ENCODE measurements around the gene PNPLA5. TPM values are rescaled to one million over a fixed set of nuclear protein-coding genes. Genes with fewer than 3 reads are reported as not detected.

PNPLA5 gene
- total RNA-seq, 2 experiments from 2014 or later = 0.15 TPM; not detected in 1

GRCh38 chr22:43829904-43830851 is 61.6 kb downstream of the PNPLA5 start:
- DNase-seq (ENCODE audit: low spot score) = no peak
- H3K27ac ChIP-seq (ENCODE audit: low read depth, low read length, poor library complexity, severe bottlenecking) = no peak overlapping the region
- no peak overlapping the region for H3K4me3 ChIP-seq (ENCODE audit: low read depth, low read length, poor library complexity, severe bottlenecking)
- no peaks in the 10 kb centered on the region for H4K20me1 ChIP-seq (ENCODE audit: insufficient read depth, low read length)
- no peaks in the 10 kb centered on the region for H3K79me2 ChIP-seq (ENCODE audit: insufficient read depth, low read depth, low read length)
- H2AFZ ChIP-seq (ENCODE audit: low read length) = no peak overlapping the region
- H3K4me1 ChIP-seq (ENCODE audit: insufficient read depth, low read length, poor library complexity, severe bottlenecking) = no peaks in the 10 kb centered on the region
- no peaks in the 10 kb centered on the region for H3K9me2 ChIP-seq (ENCODE audit: insufficient read depth, low read length)
- H3K4me2 ChIP-seq (ENCODE audit: low read length) = no peak overlapping the region
- no peaks in the 10 kb centered on the region for H3K9me3 ChIP-seq (ENCODE audit: low read length)
- BruUV-seq (replicated peaks) = no TSS peak
- ChIA-PET CTCF (ENCODE audit: unreplicated experiment) (no interaction called here), POLR2A (interaction anchor here (0.7 kb wide), 1 partner anchor 322 kb away, joined by 3 read pairs; no protein-coding TSS in a partner anchor)
- intact Hi-C loops (cut with micrococcal nuclease; ENCODE audit: unreplicated experiment) = no loop called here
- no peak for TF ChIP-seq EZH2phosphoT487 (IDR thresholded peaks at IDR 0.05; ENCODE audit: borderline replicate concordance, low read depth, low read length)
- no peak for TF ChIP-seq CTCF (conservative IDR thresholded peaks at IDR 0.05; ENCODE audit: low read length)
- H3K36me3 ChIP-seq (ENCODE audit: insufficient read depth, low read length) = no peaks in the 10 kb centered on the region

Other genes with a start within 250 kb of the PNPLA5 start
- 0.13 TPM in 1 of 2 replicates, not detected in the other for gene EFCAB6, start 79.7 kb downstream of the PNPLA5 start, total RNA-seq (2014; rRNA removed; shearing (Covaris generic))
- not detected in 2 replicates for gene EFCAB6, start 79.7 kb downstream of the PNPLA5 start, total RNA-seq (2022)
- not detected in 2 replicates for gene SULT4A1, start 29.5 kb downstream of the PNPLA5 start, total RNA-seq (2014; rRNA removed; shearing (Covaris generic))
- gene SULT4A1, start 29.5 kb downstream of the PNPLA5 start, total RNA-seq (2022) = not detected in 2 replicates
- not detected in 2 replicates for gene PNPLA3, start 31.8 kb upstream of the PNPLA5 start, total RNA-seq (2014; rRNA removed; shearing (Covaris generic))
- not detected in 2 replicates for gene PNPLA3, start 31.8 kb upstream of the PNPLA5 start, total RNA-seq (2022)
- 34.6 and 39.0 TPM in 2 replicates for gene SAMM50, start 63.4 kb upstream of the PNPLA5 start, total RNA-seq (2014; rRNA removed; shearing (Covaris generic))
- 64.2 and 72.9 TPM in 2 replicates for gene SAMM50, start 63.4 kb upstream of the PNPLA5 start, total RNA-seq (2022)
- 0.05 TPM in 1 of 2 replicates, not detected in the other for gene PARVB, start 132.3 kb upstream of the PNPLA5 start, total RNA-seq (2014; rRNA removed; shearing (Covaris generic))
- gene PARVB, start 132.3 kb upstream of the PNPLA5 start, total RNA-seq (2022) = 0.34 and 0.42 TPM in 2 replicates

Measured in OCI-LY7 (cell line).